A549 (cell line): ENCODE data around the gene RABEP1. TPM values are rescaled to one million over a fixed set of nuclear protein-coding genes. Genes with fewer than 3 reads are reported as not detected.

ENCODE experiments used
- ATAC-seq, 2 experiments: fragments of 200-7000 bp in 1 of 2; fragments of >200 bp in 1 of 2; cut with Nextera tagmentation in 1 of 2; cut with Tn5 transposase in 1 of 2; 3 replicates each; pipeline versions ENCODE4 v1.8.0 to v1.9.1; 2018 to 2020; ENCODE audit warnings: mild to moderate bottlenecking in 1 of 2, moderate library complexity in 1 of 2
- CTCF ChIA-PET: fragments of 300-600 bp; sonication (Branson Sonifier 250); formaldehyde crosslinking; extraction: SDS; loops from one replicate; lab custom pipeline; 2021; ENCODE audit warnings: antibody characterized with exemption, inconsistent platforms; lab: Yijun Ruan, JAX
- POLR2A ChIA-PET: fragments of 350-600 bp; formaldehyde crosslinking; extraction: SDS; loops from one replicate; lab custom pipeline; 2021; ENCODE audit warnings: antibody characterized with exemption, inconsistent platforms; lab: Yijun Ruan, JAX
- DNase-seq, 2 experiments: peaks; one replicate each; pipeline versions ENCODE4 v3.0.0 to v3.0.0-alpha.2; 2011 to 2016; ENCODE audit warnings: low read depth in 1 of 2, low spot score in 1 of 2
- FAIRE-seq: peaks from 2 replicates; lab custom pipeline; 2011; peaks lifted over from hg19 to GRCh38; lab: Jason Lieb, UNC
- H3K27ac ChIP-seq, 2 experiments: fragments of >200 bp; sonication (Bioruptor Twin); formaldehyde crosslinking; 3 replicates each; pipeline ENCODE4 v1.5.1; 2016 to 2017
- H3K4me1 ChIP-seq: fragments of >200 bp; sonication (Bioruptor Twin); formaldehyde crosslinking; 3 replicates; pipeline ENCODE4 v1.6.1; 2016
- H3K4me2 ChIP-seq: fragments of >200 bp; sonication (Bioruptor Twin); formaldehyde crosslinking; 3 replicates; pipeline ENCODE4 v1.6.1; 2016
- H3K4me3 ChIP-seq: fragments of >200 bp; sonication (Bioruptor Twin); formaldehyde crosslinking; 3 replicates; pipeline ENCODE4 v1.5.1; 2016
- H3K9me3 ChIP-seq: fragments of >200 bp; sonication (Bioruptor Twin); formaldehyde crosslinking; 3 replicates; pipeline ENCODE4 v1.6.1; 2016
- BHLHE40 ChIP-seq: IDR thresholded peaks from 2 replicates; pipeline ENCODE4 v1.6.1; 2012; ENCODE audit warnings: low read depth, low read length, inconsistent platforms
- CEBPB ChIP-seq, 2 experiments: fragments of >200 bp in 1 of 2; sonication (Bioruptor Twin) in 1 of 2; formaldehyde crosslinking in 1 of 2; IDR thresholded peaks; 2 replicates each; pipeline ENCODE4 v1.6.1; 2012 to 2016
- CTCF ChIP-seq: fragments of >200 bp; sonication (Bioruptor Twin); formaldehyde crosslinking; IDR thresholded peaks from 3 replicates; pipeline ENCODE4 v1.5.1; 2016
- EP300 ChIP-seq, 2 experiments: fragments of >200 bp; sonication (Bioruptor Twin); formaldehyde crosslinking; IDR thresholded peaks; 2 replicates in 1 of 2; 3 replicates in 1 of 2; pipeline ENCODE4 v1.6.1; 2016 to 2017
- ESRRA ChIP-seq: fragments of 150-350 bp; IDR thresholded peaks from 2 replicates; pipeline ENCODE4 v1.6.1; 2014; ENCODE audit warnings: mild to moderate bottlenecking, low read length, borderline replicate concordance
- FOSB ChIP-seq: fragments of 250-450 bp; sonication (Bioruptor Pico); IDR thresholded peaks from 2 replicates; pipeline ENCODE4 v1.5.0; 2020; ENCODE audit warnings: mild to moderate bottlenecking, moderate library complexity
- GATA3 ChIP-seq: IDR thresholded peaks from 2 replicates; pipeline ENCODE4 v1.6.1; 2012; ENCODE audit warnings: borderline replicate concordance
- HOXA7 ChIP-seq: fragments of 250-450 bp; sonication (Bioruptor Pico); IDR thresholded peaks from 2 replicates; pipeline ENCODE4 v1.5.0; 2020; ENCODE audit warnings: mild to moderate bottlenecking, moderate library complexity
- HOXB13 ChIP-seq: fragments of 250-450 bp; sonication (Bioruptor Pico); IDR thresholded peaks from 2 replicates; pipeline ENCODE4 v1.5.0; 2020; ENCODE audit warnings: low read depth, mild to moderate bottlenecking, moderate library complexity
- KDM1A ChIP-seq: fragments of 200-600 bp; sonication (generic); IDR thresholded peaks from 2 replicates; pipeline ENCODE4 v1.6.1; 2016; ENCODE audit warnings: low read depth, mild to moderate bottlenecking
- MAZ ChIP-seq: fragments of 150-350 bp; IDR thresholded peaks from 2 replicates; pipeline ENCODE4 v1.6.1; 2014; ENCODE audit warnings: antibody characterized with exemption, low read depth, low read length, borderline replicate concordance
- NFE2L2 ChIP-seq: fragments of 150-350 bp; conservative IDR thresholded peaks from 2 replicates; pipeline ENCODE4 v1.6.1; 2014; ENCODE audit warnings: low read length
- NPAS2 ChIP-seq: fragments of 250-450 bp; sonication (Bioruptor Pico); IDR thresholded peaks from 2 replicates; pipeline ENCODE4 v1.8.0; 2022; ENCODE audit warnings: mild to moderate bottlenecking, moderate library complexity, borderline replicate concordance
- NR3C1 ChIP-seq: fragments of >200 bp; sonication (Bioruptor Twin); formaldehyde crosslinking; IDR thresholded peaks from 3 replicates; pipeline ENCODE4 v1.6.1; 2017
- PBX3 ChIP-seq: IDR thresholded peaks from 2 replicates; pipeline ENCODE4 v1.6.1; 2012
- PHF8 ChIP-seq: fragments of 200-600 bp; sonication (generic); IDR thresholded peaks from 2 replicates; pipeline ENCODE4 v1.6.1; 2016; ENCODE audit warnings: low read depth, mild to moderate bottlenecking, antibody characterized with exemption, moderate library complexity, borderline replicate concordance
- POLR2A ChIP-seq: IDR thresholded peaks from 2 replicates; pipeline ENCODE4 v1.6.1; 2012; ENCODE audit warnings: mild to moderate bottlenecking, low read length
- TP53 ChIP-seq: fragments of 250-450 bp; sonication (Bioruptor Pico); IDR thresholded peaks from 2 replicates; pipeline ENCODE4 v1.5.0; 2021; ENCODE audit warnings: mild to moderate bottlenecking, moderate library complexity
- USF2 ChIP-seq: fragments of 450-650 bp; IDR thresholded peaks from 2 replicates; pipeline ENCODE4 v1.6.1; 2014; ENCODE audit warnings: antibody characterized with exemption
- WGBS: methylation state at CpG from one replicate; pipeline ENCODE4 v1.1.6; 2017; ENCODE audit errors: missing lambda C conversion rate; 5-methylcytosine and 5-hydroxymethylcytosine counted together
- polyA plus RNA-seq, 4 experiments: library from polyadenylated mRNA; depleted of rRNA in 3 of 4; stranded (reverse); fragments of >200 nt; fragmentation: RNase III in 1 of 4; extraction: RNeasy Plus Mini Kit Qiagen cat#74134 plus additional on column Dnase treatment in 1 of 4; gene quantifications; 2 replicates in 3 of 4; 3 replicates in 1 of 4; pipeline ENCODE4 v1.2.3, GENCODE V29; 2011 to 2017

RABEP1 gene
- polyA plus RNA-seq, 2 of the 4 experiments (the other 2 are of a cell fraction), result 44.7 to 65.5 TPM

- TF ChIP-seq TP53 (CRISPR knock-in tag) (no peak), EP300 (IDR thresholded peaks at IDR 0.05) (no peak), POLR2A (no peak), HOXA7 (no peak), ESRRA (no peak), NR3C1 (no peak), MAZ (no peak), CTCF (no peak), USF2 (no peak), NFE2L2 (no peak), FOSB (CRISPR knock-in tag) (no peak), GATA3 (no peak), NPAS2 (CRISPR knock-in tag) (no peak)
- 88% methylated on average over 16 of the region's 19 CpGs for WGBS
- ChIA-PET CTCF (interaction anchor here (1.0 to 1.5 kb wide), 2 partner anchors 14 to 15 kb away, joined by 6 read pairs; no protein-coding TSS in a partner anchor), POLR2A (no interaction called here)
- no peak for ATAC-seq
- H3K4me3 ChIP-seq, result no peak within 1 kb of the TSS
- no peaks in the 10 kb centered on the region; the same call in 2 of the 3 replicates for H3K9me3 ChIP-seq
- H3K27ac ChIP-seq, result no peak within 1 kb of the TSS
- no peak within 1 kb of the TSS for H3K4me2 ChIP-seq
- FAIRE-seq, result no peak
- DNase-seq, result no peak
- H3K4me1 ChIP-seq, result peaks cover 16% of the 10 kb centered on the region; the same call in 2 of the 3 replicates
Measured at GRCh38 chr17:5234645-5235576, 47.2 kb upstream of the RABEP1 start, which contains the start of gene SCIMP. Gene SCIMP (minus strand): TSS chr17:5234860. CDS start chr17:5234755, 105 bp downstream.

GRCh38 chr17:5236938-5237540 lies 45.0 kb upstream of the RABEP1 start:
- 64% methylated on average over 3 of the region's 3 CpGs for WGBS
- no peak overlapping the region for H3K27ac ChIP-seq
- POLR2A ChIA-PET, result interaction anchor here (1.0 kb wide), 1 partner anchor 202 kb away, joined by 3 read pairs; the partner anchor contains the start of gene C1QBP
- H3K4me3 ChIP-seq, result no peak overlapping the region
- peaks cover 9% of the 10 kb centered on the region; the same call in 2 of the 3 replicates for H3K4me1 ChIP-seq
- FAIRE-seq, result no peak
- H3K9me3 ChIP-seq, result no peaks in the 10 kb centered on the region; the same call in 2 of the 3 replicates
- no peak for TF ChIP-seq HOXA7
- no peak for TF ChIP-seq CEBPB (IDR thresholded peaks at IDR 0.05)
- TF ChIP-seq HOXB13 (CRISPR knock-in tag), result no peak
- TF ChIP-seq KDM1A, result no peak
- TF ChIP-seq BHLHE40, result no peak
- TF ChIP-seq PBX3, result no peak
- no peak for TF ChIP-seq CTCF
- TF ChIP-seq PHF8, result no peak
- no peak for TF ChIP-seq GATA3
- TF ChIP-seq, all 56 proteins: peak for 0
- ATAC-seq (no peak), DNase-seq (no peak)
- H3K4me2 ChIP-seq, result no peak overlapping the region
- CTCF ChIA-PET, result interaction anchor here (0.6 to 2.3 kb wide), 8 partner anchors 10 to 1196 kb away, joined by 3 to 9 read pairs (median 4); no protein-coding TSS in a partner anchor
